Astrocyte (in vitro differentiated cells and primary cell): ENCODE results near the gene CLIP2. TPM values are rescaled to one million over a fixed set of nuclear protein-coding genes. Genes with fewer than 3 reads are reported as not detected.

ENCODE experiments used
- DNase-seq: peaks from one replicate; pipeline ENCODE4 v3.0.0-alpha.2; 2010; ENCODE audit warnings: low read depth
- FAIRE-seq: peaks from 2 replicates; lab custom pipeline; 2011; peaks lifted over from hg19 to GRCh38; lab: Jason Lieb, UNC
- H2AFZ ChIP-seq: 2 replicates; pipeline ENCODE4 v1.6.0; 2012; ENCODE audit warnings: low read depth, low read length, inconsistent platforms
- H3K27ac ChIP-seq: 2 replicates; pipeline ENCODE4 v1.5.1; 2011; ENCODE audit warnings: low read depth, low read length, inconsistent platforms
- H3K27me3 ChIP-seq: 2 replicates; pipeline ENCODE4 v1.6.0; 2011; ENCODE audit warnings: low read length, inconsistent platforms; ENCODE audit not compliant: insufficient read depth
- H3K36me3 ChIP-seq: 2 replicates; pipeline ENCODE4 v1.5.1; 2011; ENCODE audit warnings: low read length, inconsistent platforms; ENCODE audit not compliant: insufficient read depth
- H3K4me1 ChIP-seq: 2 replicates; pipeline ENCODE4 v1.5.1; 2011; ENCODE audit warnings: low read length, inconsistent platforms; ENCODE audit not compliant: insufficient read depth
- H3K4me2 ChIP-seq: 2 replicates; pipeline ENCODE4 v1.6.0; 2012; ENCODE audit warnings: low read length, inconsistent platforms
- H3K4me3 ChIP-seq: 2 replicates; pipeline ENCODE4 v1.5.1; 2011; ENCODE audit warnings: low read depth, mild to moderate bottlenecking, low read length, inconsistent platforms; ENCODE audit not compliant: insufficient read depth
- H3K79me2 ChIP-seq: 2 replicates; pipeline ENCODE4 v1.6.0; 2012; ENCODE audit warnings: mild to moderate bottlenecking, low read length, inconsistent platforms; ENCODE audit not compliant: insufficient read depth
- H3K9ac ChIP-seq: 2 replicates; pipeline ENCODE4 v1.6.0; 2012; ENCODE audit warnings: mild to moderate bottlenecking, low read length, inconsistent platforms
- H3K9me3 ChIP-seq: 2 replicates; pipeline ENCODE4 v1.5.1; 2012; ENCODE audit warnings: low read depth, mild to moderate bottlenecking, low read length, inconsistent platforms; ENCODE audit not compliant: insufficient read depth
- H4K20me1 ChIP-seq: 2 replicates; pipeline ENCODE4 v1.6.0; 2012; ENCODE audit warnings: low read length, inconsistent platforms; ENCODE audit not compliant: insufficient read depth
- H3K27ac Mint-ChIP-seq: one replicate; pipeline ENCODE4 v1.8.0; 2021; ENCODE audit warnings: mild to moderate bottlenecking, mixed read lengths; ENCODE audit not compliant: unreplicated experiment
- H3K27me3 Mint-ChIP-seq: one replicate; pipeline ENCODE4 v1.8.0; 2021; ENCODE audit warnings: low read depth, mixed read lengths; ENCODE audit not compliant: unreplicated experiment
- H3K36me3 Mint-ChIP-seq: one replicate; pipeline ENCODE4 v1.8.0; 2021; ENCODE audit warnings: low read depth, mixed read lengths; ENCODE audit not compliant: unreplicated experiment
- H3K4me1 Mint-ChIP-seq: one replicate; pipeline ENCODE4 v1.8.0; 2021; ENCODE audit warnings: low read depth, mixed read lengths; ENCODE audit not compliant: unreplicated experiment
- H3K4me3 Mint-ChIP-seq: one replicate; pipeline ENCODE4 v1.8.0; 2021; ENCODE audit warnings: mild to moderate bottlenecking, moderate library complexity, mixed read lengths; ENCODE audit not compliant: unreplicated experiment
- H3K9me3 Mint-ChIP-seq: one replicate; pipeline ENCODE4 v1.8.0; 2021; ENCODE audit warnings: mild to moderate bottlenecking, mixed read lengths; ENCODE audit not compliant: unreplicated experiment
- CTCF ChIP-seq: IDR thresholded peaks from 2 replicates; pipeline ENCODE4 v1.5.1; 2011; ENCODE audit warnings: low read depth, mild to moderate bottlenecking, inconsistent platforms, low read length, moderate library complexity; ENCODE audit not compliant: insufficient read depth
- EZH2 ChIP-seq: IDR thresholded peaks from 2 replicates; pipeline ENCODE4 v1.6.1; 2012; ENCODE audit warnings: mild to moderate bottlenecking, low read length, inconsistent platforms; ENCODE audit not compliant: insufficient read depth
- total RNA-seq: library from RNA; stranded (reverse); gene quantifications from 2 replicates; pipeline ENCODE4 v1.2.1, GENCODE V29; 2021

Gene CLIP2
- total RNA-seq, 1 donor from 2014 or later = 31.4 TPM

- Histone ChIP-seq H4K20me1 (no peaks in the 10 kb centered on the region), H3K9ac (no peak overlapping the region), H3K4me1 (no peaks in the 10 kb centered on the region), H3K36me3 (no peaks in the 10 kb centered on the region), H3K4me2 (no peak overlapping the region), H3K27me3 (no peaks in the 10 kb centered on the region), H3K27ac (no peak overlapping the region), H3K4me3 (no peak overlapping the region), H3K9me3 (no peaks in the 10 kb centered on the region), H3K79me2 (no peaks in the 10 kb centered on the region), H2AFZ (no peak overlapping the region)
- Mint-ChIP-seq H3K4me3 (no peak overlapping the region), H3K9me3 (no peaks in the 10 kb centered on the region), H3K27me3 (no peaks in the 10 kb centered on the region), H3K4me1 (peaks cover 3% of the 10 kb centered on the region), H3K36me3 (peaks cover 10% of the 10 kb centered on the region), H3K27ac (no peak overlapping the region)
- FAIRE-seq = no peak
- no peak for TF ChIP-seq CTCF
- TF ChIP-seq EZH2 = no peak
- DNase-seq = no peak
Measured at GRCh38 chr7:74373536-74373935, 84.3 kb downstream of the CLIP2 start.

GRCh38 chr7:74375726-74376220, 86.6 kb downstream of the CLIP2 start:
- H3K27ac ChIP-seq = no peak overlapping the region
- Mint-ChIP-seq H3K4me1 (peaks cover 4% of the 10 kb centered on the region), H3K27me3 (no peaks in the 10 kb centered on the region), H3K9me3 (no peaks in the 10 kb centered on the region), H3K4me3 (no peak overlapping the region), H3K36me3 (peaks cover 6% of the 10 kb centered on the region), H3K27ac (no peak overlapping the region)
- H3K4me1 ChIP-seq = no peaks in the 10 kb centered on the region
- no peaks in the 10 kb centered on the region for H3K36me3 ChIP-seq
- no peaks in the 10 kb centered on the region for H4K20me1 ChIP-seq
- no peak overlapping the region for H2AFZ ChIP-seq
- H3K4me3 ChIP-seq = no peak overlapping the region
- no peaks in the 10 kb centered on the region for H3K9me3 ChIP-seq
- H3K4me2 ChIP-seq = no peak overlapping the region
- TF ChIP-seq EZH2 (no peak), CTCF (no peak)
- no peak for FAIRE-seq
- H3K9ac ChIP-seq = no peak overlapping the region
- DNase-seq = no peak
- H3K79me2 ChIP-seq = no peaks in the 10 kb centered on the region
- no peaks in the 10 kb centered on the region for H3K27me3 ChIP-seq

- Histone ChIP-seq H3K4me1 (no peaks in the 10 kb centered on the region), H3K9me3 (no peaks in the 10 kb centered on the region), H4K20me1 (no peaks in the 10 kb centered on the region), H3K4me2 (no peak overlapping the region), H3K27ac (no peak overlapping the region), H3K36me3 (no peaks in the 10 kb centered on the region), H3K4me3 (no peak overlapping the region), H3K9ac (no peak overlapping the region), H3K27me3 (no peaks in the 10 kb centered on the region), H3K79me2 (no peaks in the 10 kb centered on the region), H2AFZ (no peak overlapping the region)
- H3K4me1 Mint-ChIP-seq = peaks cover 5% of the 10 kb centered on the region
- H3K27ac Mint-ChIP-seq = no peak overlapping the region
- TF ChIP-seq EZH2 (no peak), CTCF (no peak)
- no peak for DNase-seq
- H3K27me3 Mint-ChIP-seq = no peaks in the 10 kb centered on the region
- no peaks in the 10 kb centered on the region for H3K9me3 Mint-ChIP-seq
- H3K36me3 Mint-ChIP-seq = peaks cover 6% of the 10 kb centered on the region
- FAIRE-seq = no peak
- H3K4me3 Mint-ChIP-seq = no peak overlapping the region
Measured at GRCh38 chr7:74376256-74377036, 87.2 kb downstream of the CLIP2 start.
